ENCODE measurements around the gene TEPSIN. TPM values are rescaled to one million over a fixed set of nuclear protein-coding genes. Genes with fewer than 3 reads are reported as not detected.

Gene TEPSIN
- total RNA-seq, 1 donor from 2014 or later, result 40.2 TPM

DNA sequence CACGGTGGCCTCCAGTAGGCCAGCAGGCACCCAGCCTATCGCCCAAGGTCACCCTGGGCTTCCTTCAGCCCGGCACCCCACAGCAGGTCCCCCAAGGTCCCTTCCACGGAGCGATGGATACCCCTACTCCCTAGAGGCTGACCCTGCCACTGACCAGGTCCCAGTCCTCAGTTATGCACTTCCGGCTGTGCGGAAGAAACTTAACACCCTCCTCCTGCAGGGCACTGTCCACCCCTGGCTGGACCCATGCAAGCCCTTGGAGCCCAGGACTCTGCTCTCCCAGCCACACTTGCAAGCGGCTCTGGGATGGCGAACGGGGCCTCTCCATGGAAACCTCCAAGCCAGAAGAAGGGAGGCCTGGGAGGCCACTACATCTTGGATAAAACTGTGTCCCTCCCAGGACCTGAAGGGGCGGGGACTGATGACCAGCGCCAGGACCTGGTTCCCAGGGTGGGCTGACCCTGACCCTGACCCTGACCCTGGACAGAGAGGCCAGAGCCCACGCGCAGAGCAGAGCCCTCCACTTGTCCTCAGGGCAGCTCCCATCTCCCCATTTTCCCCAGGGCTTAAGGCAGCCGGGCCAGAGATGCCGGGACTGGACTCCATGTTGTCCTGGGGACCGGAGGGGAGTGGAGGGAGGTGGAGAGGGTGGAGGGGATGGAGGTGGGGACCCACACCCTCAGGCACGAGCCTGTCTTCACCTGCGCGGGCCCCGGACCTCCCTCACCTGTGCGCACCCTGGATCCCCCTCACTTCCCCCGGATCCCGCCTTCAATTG is 16.8 kb downstream of the TEPSIN start:
- peak; percentile 0 for ATAC-seq
- intact Hi-C loops (cut with DNase I), result no loop called here
- no peak overlapping the region for H3K27ac ChIP-seq

DNA sequence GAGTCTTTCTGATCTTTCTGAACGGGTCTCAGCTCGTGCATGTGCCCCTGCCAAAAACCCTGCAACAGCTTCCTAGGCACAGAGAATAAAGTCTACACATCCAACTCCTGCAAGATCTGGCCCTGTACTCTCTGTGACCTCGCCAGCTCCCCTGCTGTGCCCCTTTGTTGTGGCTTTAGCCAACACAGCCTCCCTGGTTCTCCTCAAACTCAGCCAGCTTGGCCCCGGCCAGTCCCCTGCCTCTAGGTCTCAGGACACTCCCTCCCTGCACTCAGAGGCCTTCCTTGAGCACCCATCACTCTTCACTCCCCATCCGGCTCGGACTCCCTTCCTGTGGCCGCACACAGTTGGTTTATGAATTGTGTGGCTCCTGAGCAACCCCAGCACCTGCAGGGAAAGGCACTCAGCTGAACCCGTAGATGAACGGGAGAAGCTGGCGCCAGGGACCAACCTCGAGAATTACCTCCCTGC is 17.4 kb downstream of the TEPSIN start:
- no peak overlapping the region for H3K27ac ChIP-seq
- ATAC-seq (no peak), DNase-seq (no peak)
- TF ChIP-seq, protein P1, sequence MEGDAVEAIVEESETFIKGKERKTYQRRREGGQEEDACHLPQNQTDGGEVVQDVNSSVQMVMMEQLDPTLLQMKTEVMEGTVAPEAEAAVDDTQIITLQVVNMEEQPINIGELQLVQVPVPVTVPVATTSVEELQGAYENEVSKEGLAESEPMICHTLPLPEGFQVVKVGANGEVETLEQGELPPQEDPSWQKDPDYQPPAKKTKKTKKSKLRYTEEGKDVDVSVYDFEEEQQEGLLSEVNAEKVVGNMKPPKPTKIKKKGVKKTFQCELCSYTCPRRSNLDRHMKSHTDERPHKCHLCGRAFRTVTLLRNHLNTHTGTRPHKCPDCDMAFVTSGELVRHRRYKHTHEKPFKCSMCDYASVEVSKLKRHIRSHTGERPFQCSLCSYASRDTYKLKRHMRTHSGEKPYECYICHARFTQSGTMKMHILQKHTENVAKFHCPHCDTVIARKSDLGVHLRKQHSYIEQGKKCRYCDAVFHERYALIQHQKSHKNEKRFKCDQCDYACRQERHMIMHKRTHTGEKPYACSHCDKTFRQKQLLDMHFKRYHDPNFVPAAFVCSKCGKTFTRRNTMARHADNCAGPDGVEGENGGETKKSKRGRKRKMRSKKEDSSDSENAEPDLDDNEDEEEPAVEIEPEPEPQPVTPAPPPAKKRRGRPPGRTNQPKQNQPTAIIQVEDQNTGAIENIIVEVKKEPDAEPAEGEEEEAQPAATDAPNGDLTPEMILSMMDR (IDR thresholded peaks at IDR 0.05), result no peak
- intact Hi-C loops (cut with DNase I), result no loop called here
- peaks cover 16% of the 10 kb centered on the region for H3K4me1 ChIP-seq
- no peaks in the 10 kb centered on the region for H3K36me3 ChIP-seq
- H3K27me3 ChIP-seq, result no peaks in the 10 kb centered on the region
- H3K4me3 ChIP-seq, result peak overlapping the region; percentile 75
- H3K9me3 ChIP-seq, result no peaks in the 10 kb centered on the region

More for the DNA sequence above, 16.8 kb downstream of the TEPSIN start:
- H3K4me3 ChIP-seq, result peak overlapping the region; percentile 75
- H3K4me1 ChIP-seq, result peaks cover 16% of the 10 kb centered on the region
- TF ChIP-seq, protein P1 (IDR thresholded peaks at IDR 0.05), result no peak
- H3K27me3 ChIP-seq, result no peaks in the 10 kb centered on the region
- DNase-seq, result no peak
- H3K36me3 ChIP-seq, result no peaks in the 10 kb centered on the region
- no peaks in the 10 kb centered on the region for H3K9me3 ChIP-seq

DNA sequence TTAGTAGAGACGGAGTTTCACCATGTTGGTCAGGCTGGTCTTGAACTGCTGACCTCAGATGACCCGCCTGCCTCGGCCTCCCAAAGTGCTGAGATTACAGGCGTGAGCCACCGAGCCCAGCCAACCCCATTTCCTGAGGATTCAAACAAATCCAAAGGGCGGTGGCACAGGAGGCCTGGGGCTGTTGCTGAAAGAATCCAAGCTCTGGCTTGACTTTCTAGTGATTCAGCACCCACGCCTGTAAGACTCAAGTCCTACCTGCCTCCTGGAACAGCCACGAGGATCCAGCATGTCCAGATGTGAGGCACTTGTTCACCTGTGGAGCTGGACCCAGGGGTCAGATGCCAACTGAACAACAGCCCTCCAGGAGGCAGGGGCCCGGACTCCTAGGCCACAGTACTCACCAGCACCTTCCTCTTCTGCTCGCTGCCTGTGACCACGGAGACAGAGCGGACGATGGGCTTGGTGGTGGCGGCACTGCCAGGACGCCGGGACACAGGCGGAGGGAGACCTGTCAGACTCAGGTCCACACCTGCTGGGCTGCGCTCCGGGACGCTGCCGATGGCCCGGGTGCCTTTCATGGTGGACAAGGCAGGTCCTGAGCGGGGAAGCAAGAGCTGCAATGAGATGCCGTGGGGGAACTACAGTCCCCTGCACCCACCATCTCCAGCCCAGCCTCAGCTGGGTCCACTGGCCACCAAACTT is 19.2 kb downstream of the TEPSIN start:
- intact Hi-C loops (cut with DNase I), result no loop called here
- no peak for DNase-seq
- ATAC-seq, result no peak
- Histone ChIP-seq H3K4me1 (peaks cover 16% of the 10 kb centered on the region), H3K4me3 (no peak overlapping the region), H3K9me3 (no peaks in the 10 kb centered on the region), H3K27me3 (no peaks in the 10 kb centered on the region), H3K27ac (no peak overlapping the region), H3K36me3 (no peaks in the 10 kb centered on the region)
- TF ChIP-seq, protein P1 (IDR thresholded peaks at IDR 0.05), result no peak

DNA sequence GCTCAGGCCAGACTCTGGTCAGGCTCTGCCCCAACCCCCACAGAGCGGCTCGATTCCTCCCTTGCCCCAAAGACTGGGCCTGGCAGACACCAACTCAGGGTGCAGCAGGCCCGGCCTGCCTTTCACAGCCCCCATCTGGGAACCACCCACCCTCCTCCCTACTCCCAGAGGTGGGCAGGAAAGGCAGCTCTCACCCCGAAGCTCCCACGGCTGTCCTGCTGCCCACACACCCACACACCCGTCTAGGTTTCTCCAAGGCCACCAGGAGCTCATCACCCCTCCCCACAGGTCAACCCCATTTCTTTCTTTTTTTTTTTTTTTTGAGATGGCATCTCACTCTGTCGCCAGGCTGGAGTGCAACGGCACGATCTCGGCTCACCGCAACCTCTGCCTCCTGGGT is 19.9 kb downstream of the TEPSIN start:
- DNase-seq (no peak), ATAC-seq (no peak)
- no peak overlapping the region for H3K27ac ChIP-seq
- no peaks in the 10 kb centered on the region for H3K9me3 ChIP-seq
- intact Hi-C loops (cut with DNase I), result no loop called here
- TF ChIP-seq, protein P1 (IDR thresholded peaks at IDR 0.05), result no peak
- H3K27me3 ChIP-seq, result no peaks in the 10 kb centered on the region
- no peaks in the 10 kb centered on the region for H3K36me3 ChIP-seq
- H3K4me1 ChIP-seq, result peaks cover 16% of the 10 kb centered on the region
- no peak overlapping the region for H3K4me3 ChIP-seq

DNA sequence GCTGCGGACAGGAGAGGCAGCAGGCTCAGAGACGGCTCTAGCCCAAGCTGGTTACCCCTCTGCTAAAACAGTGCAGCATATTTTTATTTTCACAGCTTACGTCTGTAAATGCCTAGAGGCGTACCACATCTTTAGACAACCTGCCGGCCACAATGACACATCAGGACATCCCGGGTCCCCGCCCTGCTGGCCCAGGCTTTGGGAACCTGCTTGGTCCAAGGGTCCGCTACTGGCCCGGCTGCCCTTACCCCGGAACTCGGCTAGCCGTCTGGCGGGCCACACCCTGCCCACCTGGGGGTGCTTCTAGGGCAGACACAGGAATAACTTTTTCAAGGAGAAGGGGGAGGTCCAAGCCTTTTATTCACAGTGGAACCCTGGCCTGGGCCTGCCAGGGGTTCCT is 20.4 kb downstream of the TEPSIN start:
- Histone ChIP-seq H3K27ac (no peak overlapping the region), H3K4me3 (no peak overlapping the region), H3K36me3 (no peaks in the 10 kb centered on the region), H3K9me3 (no peaks in the 10 kb centered on the region), H3K27me3 (no peaks in the 10 kb centered on the region), H3K4me1 (peaks cover 10% of the 10 kb centered on the region)
- TF ChIP-seq, protein P1 (IDR thresholded peaks at IDR 0.05), result no peak
- no peak for DNase-seq
- no peak for ATAC-seq
- intact Hi-C loops (cut with DNase I), result no loop called here
